ENCODE data around the gene LGALS13.

The LGALS13 gene

DNA sequence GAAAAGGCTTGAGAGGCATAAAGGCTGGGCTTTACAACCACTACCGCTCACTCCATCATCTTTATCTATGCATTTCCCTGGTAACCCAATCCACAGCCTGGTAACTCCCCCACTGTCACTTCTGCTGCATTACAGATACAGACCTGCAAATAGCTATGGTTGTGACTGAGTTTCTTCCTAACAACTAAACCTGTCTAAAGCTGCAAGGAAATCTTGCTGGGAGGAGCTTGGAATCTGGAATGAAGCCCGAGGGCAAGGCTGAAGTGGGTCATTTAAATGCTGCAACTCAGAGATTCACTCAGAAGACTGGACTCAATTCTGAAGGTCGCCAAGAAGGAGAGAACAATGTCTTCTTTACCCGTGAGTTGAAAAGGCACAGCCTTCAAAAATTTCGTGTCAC lies at the start of gene LGALS13:
Gene LGALS13, plus strand, starts transcription at position 301 of the 400 bp plus-strand sequence. Its CDS starts 45 bp downstream, at position 346.
- FAIRE-seq, result no peak

DNA sequence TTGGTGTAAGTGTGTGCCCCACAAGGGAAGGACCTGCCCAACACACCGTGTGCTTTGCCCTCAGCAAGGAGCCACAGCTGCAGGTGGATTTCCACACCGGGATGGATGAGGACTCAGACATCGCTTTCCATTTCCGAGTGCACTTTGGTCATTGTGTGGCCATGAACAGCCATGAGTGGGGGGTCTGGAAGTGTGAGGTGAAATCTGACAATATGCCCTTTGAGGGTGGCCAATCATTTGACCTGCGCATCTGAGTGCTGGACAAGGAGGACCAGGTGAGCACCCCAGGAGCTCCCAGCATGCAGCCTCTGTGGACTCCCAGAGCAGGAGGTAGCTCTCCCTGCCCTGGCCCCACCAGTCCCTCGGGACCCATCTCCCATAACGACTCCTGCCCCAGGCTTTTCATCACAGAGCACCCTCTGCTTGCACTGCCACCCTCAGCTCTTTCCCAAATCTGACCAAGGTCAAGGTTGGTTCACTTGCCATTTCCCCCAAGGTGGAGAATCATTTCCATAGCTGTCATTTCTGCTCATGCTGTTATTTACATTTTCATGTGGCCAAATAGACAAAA lies 49.2 kb upstream of the LGALS13 start:
- no peak for DNase-seq (ENCODE audit: low spot score)
- FAIRE-seq, result no peak

More for the DNA sequence above, at the start of gene LGALS13:
- no peak for DNase-seq (ENCODE audit: low spot score)

- no peak for FAIRE-seq
- DNase-seq (ENCODE audit: low spot score), result no peak
Observed at GRCh38 chr19:39554701-39555311, 47.5 kb upstream of the LGALS13 start.

DNA sequence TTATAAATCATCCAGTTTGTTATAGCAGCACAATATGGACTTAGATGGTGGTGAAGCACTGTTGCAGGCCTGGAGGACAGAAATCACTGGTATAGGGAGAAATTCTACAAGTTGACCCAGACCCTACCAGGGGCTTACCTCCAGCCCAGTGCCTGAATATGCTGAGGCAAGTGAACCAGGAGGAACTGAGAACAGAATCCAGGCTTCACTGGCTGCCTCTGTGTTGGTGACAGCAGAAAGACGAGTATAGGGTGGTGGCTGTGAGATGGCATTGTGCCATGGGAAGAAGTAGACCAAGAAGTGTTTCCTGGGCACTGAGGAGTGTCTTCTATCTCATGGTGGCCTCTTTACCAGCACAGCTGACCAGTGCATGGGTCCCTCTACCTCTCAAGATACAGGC lies 46.4 kb upstream of the LGALS13 start:
- DNase-seq (ENCODE audit: low spot score) (no peak), FAIRE-seq (no peak)

GRCh38 chr19:39557811-39558623 lies 44.3 kb upstream of the LGALS13 start:
- FAIRE-seq (no peak), DNase-seq (ENCODE audit: low spot score) (no peak)

- FAIRE-seq (no peak), DNase-seq (ENCODE audit: low spot score) (no peak)
Observed at GRCh38 chr19:39558624-39559117, 43.7 kb upstream of the LGALS13 start.

DNA sequence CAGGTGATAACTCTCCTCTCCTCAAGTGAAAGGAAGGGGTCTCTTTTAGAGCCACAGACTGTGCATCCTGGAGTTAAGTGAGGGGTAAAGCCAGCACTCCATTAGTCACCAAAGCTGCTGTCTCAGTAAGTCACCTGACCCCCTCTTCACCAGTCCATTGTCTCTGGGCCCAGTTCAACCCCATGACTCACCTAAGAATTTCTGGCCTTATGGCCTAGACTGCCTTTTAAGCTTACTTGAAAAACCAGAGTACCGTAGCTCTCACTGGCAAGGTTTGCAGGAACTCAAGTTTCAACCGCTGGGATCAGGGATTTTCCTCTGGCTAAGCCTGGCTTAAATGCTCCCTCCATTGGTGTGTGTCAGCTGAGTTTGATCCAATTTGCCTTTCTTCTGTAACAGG lies 38.9 kb upstream of the LGALS13 start:
- FAIRE-seq (no peak), DNase-seq (ENCODE audit: low spot score) (peak; percentile 67)

DNA sequence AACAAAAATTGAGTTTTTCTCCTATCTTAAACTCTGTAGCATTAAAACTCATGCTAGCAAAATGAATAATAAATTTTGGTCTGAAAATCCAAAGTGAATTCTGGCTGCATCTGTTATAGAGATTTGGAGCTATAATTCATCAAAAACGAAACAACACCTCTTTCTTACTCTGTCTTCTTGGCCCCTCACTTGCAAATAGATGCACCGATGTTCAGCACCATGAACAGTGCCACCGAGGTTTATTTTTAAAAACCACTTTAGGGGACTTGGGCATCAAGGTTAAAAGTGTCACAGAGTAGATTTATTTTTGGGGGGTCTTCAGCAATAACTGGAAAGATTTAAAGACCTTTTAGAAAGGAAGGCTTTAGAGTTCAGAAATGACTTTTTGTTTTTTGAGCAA lies 36.3 kb upstream of the LGALS13 start:
- DNase-seq (ENCODE audit: low spot score), result no peak

GRCh38 chr19:39568604-39569003 lies 33.7 kb upstream of the LGALS13 start:
- peak; percentile 57 for DNase-seq (ENCODE audit: low spot score)

More for the DNA sequence above, 36.3 kb upstream of the LGALS13 start:
- no peak for FAIRE-seq

GRCh38 chr19:39582442-39582841 lies 19.9 kb upstream of the LGALS13 start:
- FAIRE-seq (no peak), DNase-seq (ENCODE audit: low spot score) (no peak)

More at GRCh38 chr19:39568604-39569003, 33.7 kb upstream of the LGALS13 start:
- peak; percentile 32 for FAIRE-seq

- no peak for DNase-seq (ENCODE audit: low spot score)
- FAIRE-seq, result no peak
Observed at GRCh38 chr19:39582891-39583625, 19.3 kb upstream of the LGALS13 start.

- DNase-seq (ENCODE audit: low spot score) (no peak), FAIRE-seq (no peak)
Observed at GRCh38 chr19:39587496-39587895, 14.8 kb upstream of the LGALS13 start.

DNA sequence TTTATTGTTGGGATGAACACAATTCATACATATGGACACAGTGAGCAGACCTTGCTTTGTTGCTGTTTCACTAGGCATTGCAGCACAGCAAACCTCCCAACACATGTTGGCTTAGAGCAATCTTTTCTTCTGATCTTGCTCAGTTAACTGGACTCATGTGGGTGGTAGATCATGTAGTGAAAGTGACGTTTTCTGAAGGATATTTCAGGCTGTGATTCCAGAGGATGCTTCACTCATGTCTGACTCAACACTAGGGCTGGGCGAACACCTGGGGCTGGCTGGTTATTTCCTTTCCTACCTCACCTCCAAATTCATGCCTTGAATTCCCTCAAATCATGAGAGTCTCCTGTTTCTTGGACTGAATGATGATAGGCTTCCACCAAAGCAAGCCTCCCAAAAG lies 14.3 kb upstream of the LGALS13 start:
- DNase-seq (ENCODE audit: low spot score) (no peak), FAIRE-seq (no peak)

GRCh38 chr19:39590265-39590664 lies 12.1 kb upstream of the LGALS13 start:
- DNase-seq (ENCODE audit: low spot score) (no peak), FAIRE-seq (no peak)

- DNase-seq (ENCODE audit: low spot score), result no peak
- FAIRE-seq, result no peak
Observed at GRCh38 chr19:39592381-39592780, 9.9 kb upstream of the LGALS13 start.

DNA sequence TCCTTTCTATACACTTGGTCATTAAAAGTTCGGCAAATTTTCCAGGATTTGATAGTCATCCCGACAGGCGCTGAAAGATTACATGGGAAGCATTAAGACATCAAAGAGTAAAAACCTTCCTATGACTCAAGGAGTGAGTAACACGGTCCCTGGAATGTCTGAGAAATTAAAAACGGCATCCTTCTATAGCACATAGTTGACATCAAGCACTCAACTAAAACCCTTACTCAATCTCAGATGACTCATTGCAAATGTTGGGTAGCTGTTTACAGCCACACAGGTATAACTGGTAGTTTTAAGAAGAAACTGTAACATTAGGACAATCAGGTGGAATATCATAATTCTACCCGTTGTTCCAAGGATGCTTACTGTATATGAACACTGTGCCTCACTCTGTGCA lies 6.4 kb upstream of the LGALS13 start:
- DNase-seq (ENCODE audit: low spot score), result peak; percentile 38
- FAIRE-seq, result no peak

DNA sequence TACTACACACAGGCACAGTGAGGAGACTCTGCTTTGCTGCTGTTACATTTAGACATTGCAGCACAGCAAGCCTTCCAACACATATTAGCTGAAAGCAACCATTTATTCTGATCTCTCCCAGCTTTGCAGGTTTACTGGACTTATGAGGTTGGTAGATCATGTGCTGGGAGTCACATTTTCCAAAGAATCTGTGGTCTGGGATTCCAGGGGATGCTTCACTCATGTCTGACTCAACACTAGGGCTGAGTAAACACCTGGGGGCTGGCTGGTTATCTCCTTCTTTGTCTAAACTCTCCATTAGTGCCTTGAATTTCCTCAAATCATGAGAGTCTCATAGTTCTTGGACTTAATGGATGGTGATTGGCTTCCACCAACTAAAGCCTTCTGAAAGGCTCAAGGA lies 5.4 kb upstream of the LGALS13 start:
- DNase-seq (ENCODE audit: low spot score) (peak; percentile 37), FAIRE-seq (no peak)

GRCh38 chr19:39599116-39599515 lies 3.2 kb upstream of the LGALS13 start:
- FAIRE-seq, result no peak
- peak; percentile 33 for DNase-seq (ENCODE audit: low spot score)

GRCh38 chr19:39603825-39604224 lies 1.5 kb downstream of the LGALS13 start:
- no peak for DNase-seq (ENCODE audit: low spot score)
- no peak for FAIRE-seq

- DNase-seq (ENCODE audit: low spot score) (no peak), FAIRE-seq (no peak)
Observed at GRCh38 chr19:39607021-39607420, 4.7 kb downstream of the LGALS13 start.

DNA sequence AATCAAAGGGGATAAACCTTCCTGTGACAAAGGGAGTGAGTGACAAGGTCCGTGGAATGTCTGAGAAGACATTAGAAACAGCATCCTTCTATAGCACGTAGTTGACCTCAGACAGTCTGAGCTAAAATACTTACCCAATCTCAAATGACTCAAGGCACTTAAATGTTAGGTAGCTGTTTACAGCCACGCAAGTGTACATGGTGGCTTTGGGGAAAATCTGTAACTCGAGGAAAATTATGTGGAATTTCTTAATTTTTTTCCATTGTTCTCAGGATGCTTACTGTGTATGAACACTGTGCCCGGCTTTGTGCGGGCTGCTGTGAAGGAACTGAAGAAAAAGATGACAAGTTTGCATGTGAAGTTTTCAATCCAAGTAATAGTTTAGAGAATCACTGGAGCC lies 5.2 kb downstream of the LGALS13 start:
- FAIRE-seq (no peak), DNase-seq (ENCODE audit: low spot score) (no peak)

DNA sequence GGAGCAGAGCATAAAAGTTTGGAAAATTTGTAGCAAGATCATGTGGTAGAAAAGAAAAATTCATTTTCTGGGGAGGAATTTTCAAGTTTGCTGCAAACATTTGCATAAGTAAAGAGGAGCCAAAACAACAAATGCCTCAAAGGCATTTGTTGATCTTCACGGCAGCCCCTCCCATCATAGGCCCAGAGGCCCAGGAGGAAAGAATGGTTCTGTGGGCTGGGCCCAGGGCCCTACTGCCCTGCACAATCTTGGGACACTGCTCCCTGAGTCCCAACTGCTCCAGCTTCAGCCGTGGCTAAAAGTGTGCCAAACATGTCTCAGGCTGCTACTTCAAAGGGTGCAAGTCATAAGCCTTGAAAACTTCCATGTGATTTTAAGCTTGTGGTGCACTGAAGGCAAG lies 11.3 kb downstream of the LGALS13 start:
- DNase-seq (ENCODE audit: low spot score) (no peak), FAIRE-seq (no peak)
